ENCODE measurements around the gene KLHL28.
A peak's percentile ranks its signal among the peaks of the same experiment; 100 is the strongest.

KLHL28 gene, protein sequence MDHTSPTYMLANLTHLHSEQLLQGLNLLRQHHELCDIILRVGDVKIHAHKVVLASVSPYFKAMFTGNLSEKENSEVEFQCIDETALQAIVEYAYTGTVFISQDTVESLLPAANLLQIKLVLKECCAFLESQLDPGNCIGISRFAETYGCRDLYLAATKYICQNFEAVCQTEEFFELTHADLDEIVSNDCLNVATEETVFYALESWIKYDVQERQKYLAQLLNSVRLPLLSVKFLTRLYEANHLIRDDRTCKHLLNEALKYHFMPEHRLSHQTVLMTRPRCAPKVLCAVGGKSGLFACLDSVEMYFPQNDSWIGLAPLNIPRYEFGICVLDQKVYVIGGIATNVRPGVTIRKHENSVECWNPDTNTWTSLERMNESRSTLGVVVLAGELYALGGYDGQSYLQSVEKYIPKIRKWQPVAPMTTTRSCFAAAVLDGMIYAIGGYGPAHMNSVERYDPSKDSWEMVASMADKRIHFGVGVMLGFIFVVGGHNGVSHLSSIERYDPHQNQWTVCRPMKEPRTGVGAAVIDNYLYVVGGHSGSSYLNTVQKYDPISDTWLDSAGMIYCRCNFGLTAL

DNA sequence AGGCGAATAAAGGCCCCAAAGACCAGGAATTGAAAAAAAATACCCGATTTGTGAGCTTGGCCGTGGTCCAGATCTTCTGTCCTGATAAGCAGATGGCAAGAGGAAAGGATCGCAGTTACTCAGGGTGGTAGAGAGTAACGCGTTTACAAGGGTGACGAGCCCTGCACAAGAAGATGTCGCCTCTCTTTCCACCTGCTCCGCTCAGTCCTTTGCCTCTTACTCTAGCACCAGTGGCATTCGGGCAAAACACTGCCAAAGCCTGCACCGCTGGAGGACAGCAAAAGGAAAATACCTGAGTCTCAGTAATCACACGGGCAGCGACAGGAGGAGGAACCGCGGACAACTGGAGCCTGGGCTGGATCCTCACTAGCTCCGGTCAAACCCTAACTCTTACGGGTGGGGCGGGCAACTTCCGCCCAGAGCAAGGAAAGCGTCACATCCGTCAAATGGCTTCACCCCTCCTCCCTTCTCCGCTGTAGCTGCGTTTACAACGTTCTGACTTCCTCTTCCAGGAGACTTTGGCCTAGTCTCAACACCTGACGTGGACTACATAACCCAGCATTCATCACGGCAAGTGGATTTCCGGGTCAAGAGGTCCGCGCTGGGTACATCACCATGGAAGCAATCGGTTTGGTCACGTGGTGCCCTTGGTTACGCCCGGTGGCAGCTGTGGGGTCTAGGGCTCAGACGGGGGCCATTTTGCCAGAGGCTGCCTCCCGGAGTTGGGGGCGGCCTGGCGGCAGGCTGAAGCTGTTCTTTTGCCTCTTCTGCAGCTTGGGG is at the start of gene KLHL28, which contains the start of gene TOGARAM1:
Gene KLHL28 (minus strand): TSS at position 394 of the 780 bp plus-strand sequence. CDS start 16,019 bp downstream, outside the sequence.
Gene TOGARAM1 (plus strand): TSS at position 637 of the 780 bp plus-strand sequence. CDS start 232 bp downstream, outside the sequence.
- H3K9ac ChIP-seq, result peak within 1 kb of the TSS; percentile 65
- no peaks in the 10 kb centered on the region for H3K27me3 ChIP-seq (ENCODE audit: insufficient read depth, low read depth)
- H3K36me3 ChIP-seq (ENCODE audit: insufficient read depth), result no peaks in the 10 kb centered on the region
- TF ChIP-seq, protein P1, sequence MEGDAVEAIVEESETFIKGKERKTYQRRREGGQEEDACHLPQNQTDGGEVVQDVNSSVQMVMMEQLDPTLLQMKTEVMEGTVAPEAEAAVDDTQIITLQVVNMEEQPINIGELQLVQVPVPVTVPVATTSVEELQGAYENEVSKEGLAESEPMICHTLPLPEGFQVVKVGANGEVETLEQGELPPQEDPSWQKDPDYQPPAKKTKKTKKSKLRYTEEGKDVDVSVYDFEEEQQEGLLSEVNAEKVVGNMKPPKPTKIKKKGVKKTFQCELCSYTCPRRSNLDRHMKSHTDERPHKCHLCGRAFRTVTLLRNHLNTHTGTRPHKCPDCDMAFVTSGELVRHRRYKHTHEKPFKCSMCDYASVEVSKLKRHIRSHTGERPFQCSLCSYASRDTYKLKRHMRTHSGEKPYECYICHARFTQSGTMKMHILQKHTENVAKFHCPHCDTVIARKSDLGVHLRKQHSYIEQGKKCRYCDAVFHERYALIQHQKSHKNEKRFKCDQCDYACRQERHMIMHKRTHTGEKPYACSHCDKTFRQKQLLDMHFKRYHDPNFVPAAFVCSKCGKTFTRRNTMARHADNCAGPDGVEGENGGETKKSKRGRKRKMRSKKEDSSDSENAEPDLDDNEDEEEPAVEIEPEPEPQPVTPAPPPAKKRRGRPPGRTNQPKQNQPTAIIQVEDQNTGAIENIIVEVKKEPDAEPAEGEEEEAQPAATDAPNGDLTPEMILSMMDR (conservative IDR thresholded peaks at IDR 0.05; ENCODE audit: low read depth, low read length), result no peak
- peak within 1 kb of the TSS; percentile 76 for H3K27ac ChIP-seq
- H3K4me1 ChIP-seq (ENCODE audit: low read depth, poor library complexity, severe bottlenecking), result peaks cover 32% of the 10 kb centered on the region
- H3K4me2 ChIP-seq, result peak within 1 kb of the TSS; percentile 92
- no peak within 1 kb of the TSS for H3K4me3 ChIP-seq (IDR thresholded peaks at IDR 0.05; ENCODE audit: insufficient read depth, low read depth, low read length)
- H3K79me2 ChIP-seq (ENCODE audit: insufficient read depth, low read depth), result peaks cover 78% of the 10 kb centered on the region
- H4K20me1 ChIP-seq (ENCODE audit: insufficient read depth), result no peaks in the 10 kb centered on the region; the same call in 1 of the 2 replicates
- H2AFZ ChIP-seq (ENCODE audit: low read depth), result peak within 1 kb of the TSS; percentile 71; the same call in 1 of the 2 replicates

DNA sequence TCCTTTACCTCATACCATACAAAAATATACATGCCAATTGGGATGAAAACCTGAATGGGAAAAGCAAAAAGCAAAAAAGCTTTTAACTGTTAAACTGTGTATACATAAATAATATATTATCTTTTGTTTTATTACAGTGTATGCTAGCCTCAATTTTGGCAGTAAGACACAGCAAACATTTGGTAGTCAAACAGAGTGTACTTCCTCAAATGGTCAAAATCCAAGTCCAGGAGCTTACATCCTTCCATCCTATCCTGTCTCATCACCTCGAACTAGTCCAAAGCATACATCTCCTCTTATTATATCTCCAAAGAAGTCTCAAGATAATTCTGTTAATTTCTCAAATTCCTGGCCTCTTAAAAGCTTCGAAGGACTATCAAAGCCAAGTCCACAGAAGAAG is 42.2 kb upstream of the KLHL28 start:
- H3K4me2 ChIP-seq, result no peak overlapping the region
- H3K27me3 ChIP-seq (ENCODE audit: insufficient read depth, low read depth), result no peaks in the 10 kb centered on the region
- H3K36me3 ChIP-seq (ENCODE audit: insufficient read depth), result no peaks in the 10 kb centered on the region
- no peaks in the 10 kb centered on the region for H4K20me1 ChIP-seq (ENCODE audit: insufficient read depth)
- H2AFZ ChIP-seq (ENCODE audit: low read depth), result no peak overlapping the region
- no peak overlapping the region for H3K27ac ChIP-seq
- no peaks in the 10 kb centered on the region for H3K79me2 ChIP-seq (ENCODE audit: insufficient read depth, low read depth)
- TF ChIP-seq, protein P1 (conservative IDR thresholded peaks at IDR 0.05; ENCODE audit: low read depth, low read length), result no peak
- no peak overlapping the region for H3K4me3 ChIP-seq (IDR thresholded peaks at IDR 0.05; ENCODE audit: insufficient read depth, low read depth, low read length)
- H3K9ac ChIP-seq, result no peak overlapping the region
- H3K4me1 ChIP-seq (ENCODE audit: low read depth, poor library complexity, severe bottlenecking), result no peaks in the 10 kb centered on the region

DNA sequence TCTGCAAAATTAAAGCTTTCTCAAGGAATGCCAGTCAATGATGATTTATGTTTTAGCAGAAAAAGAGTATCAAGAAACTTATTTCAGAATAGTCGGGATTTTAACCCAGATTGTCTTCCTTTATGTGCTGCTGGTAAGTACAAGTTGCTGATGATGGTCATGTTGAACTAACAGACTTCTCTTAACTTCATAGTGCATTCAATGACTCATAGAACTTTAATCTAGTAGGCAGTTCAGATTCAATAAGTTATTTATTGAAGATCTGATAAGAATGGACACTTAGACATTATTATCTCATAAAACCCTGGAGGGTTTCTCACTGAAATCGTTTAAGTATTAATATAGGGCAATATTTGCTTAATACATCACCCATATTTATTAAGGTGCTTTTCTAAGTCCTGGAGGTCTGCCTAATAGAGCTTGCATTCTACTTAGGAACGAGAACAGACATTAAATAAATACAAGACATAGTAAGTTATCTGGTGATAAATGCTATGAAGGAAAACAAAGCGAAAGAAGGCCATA is 34.1 kb upstream of the KLHL28 start:
- no peaks in the 10 kb centered on the region for H4K20me1 ChIP-seq (ENCODE audit: insufficient read depth)
- no peak overlapping the region for H3K27ac ChIP-seq
- H3K36me3 ChIP-seq (ENCODE audit: insufficient read depth), result no peaks in the 10 kb centered on the region
- H3K4me1 ChIP-seq (ENCODE audit: low read depth, poor library complexity, severe bottlenecking), result no peaks in the 10 kb centered on the region
- no peak overlapping the region for H3K9ac ChIP-seq
- H2AFZ ChIP-seq (ENCODE audit: low read depth), result no peak overlapping the region
- H3K4me2 ChIP-seq, result no peak overlapping the region
- H3K4me3 ChIP-seq (IDR thresholded peaks at IDR 0.05; ENCODE audit: insufficient read depth, low read depth, low read length), result no peak overlapping the region
- TF ChIP-seq, protein P1 (conservative IDR thresholded peaks at IDR 0.05; ENCODE audit: low read depth, low read length), result no peak
- no peaks in the 10 kb centered on the region for H3K27me3 ChIP-seq (ENCODE audit: insufficient read depth, low read depth)
- no peaks in the 10 kb centered on the region for H3K79me2 ChIP-seq (ENCODE audit: insufficient read depth, low read depth)

DNA sequence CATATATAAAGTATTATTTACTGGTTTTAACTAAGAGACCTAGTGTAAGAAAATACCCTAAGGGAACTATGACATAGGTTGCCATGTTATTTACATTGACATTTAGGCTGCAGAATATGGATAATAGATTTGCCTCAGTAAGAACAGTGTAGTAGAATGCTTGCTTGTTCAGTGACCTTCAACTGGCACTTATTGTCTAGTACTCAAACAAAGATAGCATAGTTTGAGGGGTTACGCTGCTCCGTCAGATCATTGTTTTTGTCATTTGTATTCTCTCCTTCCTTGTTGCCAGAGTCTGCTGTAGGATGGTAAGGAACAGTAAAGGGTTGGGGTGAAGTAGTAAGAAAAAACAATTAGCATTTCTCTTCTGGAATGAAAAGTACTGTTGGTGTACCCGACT is 33.4 kb upstream of the KLHL28 start:
- no peak overlapping the region for H3K4me2 ChIP-seq
- H3K27me3 ChIP-seq (ENCODE audit: insufficient read depth, low read depth), result no peaks in the 10 kb centered on the region
- no peaks in the 10 kb centered on the region for H3K79me2 ChIP-seq (ENCODE audit: insufficient read depth, low read depth)
- no peaks in the 10 kb centered on the region for H3K36me3 ChIP-seq (ENCODE audit: insufficient read depth)
- H3K4me1 ChIP-seq (ENCODE audit: low read depth, poor library complexity, severe bottlenecking), result no peaks in the 10 kb centered on the region
- H4K20me1 ChIP-seq (ENCODE audit: insufficient read depth), result no peaks in the 10 kb centered on the region
- no peak overlapping the region for H3K4me3 ChIP-seq (IDR thresholded peaks at IDR 0.05; ENCODE audit: insufficient read depth, low read depth, low read length)
- H2AFZ ChIP-seq (ENCODE audit: low read depth), result no peak overlapping the region
- TF ChIP-seq, protein P1 (conservative IDR thresholded peaks at IDR 0.05; ENCODE audit: low read depth, low read length), result no peak
- H3K9ac ChIP-seq, result no peak overlapping the region
- H3K27ac ChIP-seq, result no peak overlapping the region

Data from KMS-11 (cell line).